Endodermal cell (in vitro differentiated cells): ENCODE measurements around the gene LRIT2. TPM values are rescaled to one million over a fixed set of nuclear protein-coding genes. Genes with fewer than 3 reads are reported as not detected.

Source experiments
- DNase-seq: peaks from one replicate; pipeline ENCODE4 v3.0.0-alpha.2; 2017
- H3K27ac ChIP-seq: 2 replicates; pipeline ENCODE4 v1.5.1; 2013; ENCODE audit warnings: mild to moderate bottlenecking, low read depth, low read length, moderate library complexity
- H3K27me3 ChIP-seq: 2 replicates; pipeline ENCODE4 v1.6.1; 2013; ENCODE audit warnings: mild to moderate bottlenecking, low read length, moderate library complexity; ENCODE audit not compliant: insufficient read depth, control insufficient read depth, poor library complexity, severe bottlenecking
- H3K36me3 ChIP-seq: 2 replicates; pipeline ENCODE4 v1.7.0; 2013; ENCODE audit warnings: mild to moderate bottlenecking, low read length, moderate library complexity; ENCODE audit not compliant: control insufficient read depth, insufficient read depth
- H3K4me1 ChIP-seq: one replicate; pipeline ENCODE4 v1.7.0; 2013; ENCODE audit warnings: low read length; ENCODE audit not compliant: control insufficient read depth, insufficient read depth
- H3K4me3 ChIP-seq: 2 replicates; pipeline ENCODE4 v1.5.1; 2013; ENCODE audit warnings: mild to moderate bottlenecking, low read length, moderate library complexity
- H3K9ac ChIP-seq: 2 replicates; pipeline ENCODE4 v1.6.1; 2013; ENCODE audit warnings: mild to moderate bottlenecking, low read length, moderate library complexity; ENCODE audit not compliant: poor library complexity, severe bottlenecking; ENCODE audit errors: extremely low read depth
- H3K9me3 ChIP-seq: 2 replicates; pipeline ENCODE4 v1.6.1; 2013; ENCODE audit warnings: mild to moderate bottlenecking, low read length, moderate library complexity; ENCODE audit not compliant: control insufficient read depth
- H3K27ac Mint-ChIP-seq: 2 replicates; pipeline ENCODE4 v1.8.0; 2020; ENCODE audit warnings: mixed read lengths
- H3K27me3 Mint-ChIP-seq: 2 replicates; pipeline ENCODE4 v1.8.0; 2021; ENCODE audit warnings: mild to moderate bottlenecking, mixed read lengths; ENCODE audit not compliant: insufficient read depth
- H3K36me3 Mint-ChIP-seq: 2 replicates; pipeline ENCODE4 v1.8.0; 2020; ENCODE audit warnings: low read depth, mixed read lengths
- H3K4me1 Mint-ChIP-seq: 2 replicates; pipeline ENCODE4 v1.8.0; 2020; ENCODE audit warnings: mixed read lengths
- H3K4me3 Mint-ChIP-seq: 2 replicates; pipeline ENCODE4 v1.8.0; 2020; ENCODE audit warnings: mild to moderate bottlenecking, moderate library complexity, mixed read lengths
- H3K9me3 Mint-ChIP-seq: 2 replicates; pipeline ENCODE4 v1.8.0; 2020; ENCODE audit warnings: mild to moderate bottlenecking, mixed read lengths
- WGBS, 2 experiments: methylation state at CpG; one replicate each; pipeline versions ENCODE4 v1.1.5 to v1.1.7; 2013; ENCODE audit warnings: missing lambda C conversion rate in 2 of 2, mixed read lengths in 1 of 2; ENCODE audit not compliant: insufficient coverage in 1 of 2, insufficient read length in 1 of 2; 5-methylcytosine and 5-hydroxymethylcytosine counted together
- total RNA-seq, 2 donors: library from RNA; stranded (reverse); fragmentation: NEBNext Ultra II Directional in 1 of 2; extraction: Animal tissue kit (Norgen Biotek cat#: 25700) in 1 of 2; gene quantifications; 2 replicates in 1 of 2; 3 replicates in 1 of 2; pipeline ENCODE4 v1.2.1, GENCODE V29; 2021
- TF ChIP-seq, protein P1 (sequence below): fragments of 200-600 bp; sonication (generic); conservative IDR thresholded peaks from 2 replicates; pipeline ENCODE4 v1.5.0; 2021; ENCODE audit warnings: antibody characterized with exemption, mild to moderate bottlenecking

The LRIT2 gene
- total RNA-seq, 2 donors from 2014 or later = not detected

- WGBS, 2 experiments = 91% methylated on average over 3 of the region's 3 CpGs; no CpG with 5 or more reads in 1 of the 2 experiments
- H3K36me3 ChIP-seq = no peaks in the 10 kb centered on the region
- H3K4me3 ChIP-seq = no peak overlapping the region
- H3K36me3 Mint-ChIP-seq = no peaks in the 10 kb centered on the region
- no peaks in the 10 kb centered on the region for H3K4me1 ChIP-seq
- no peak overlapping the region for H3K27ac Mint-ChIP-seq
- H3K9me3 Mint-ChIP-seq = peaks cover 19% of the 10 kb centered on the region
- TF ChIP-seq, protein P1, sequence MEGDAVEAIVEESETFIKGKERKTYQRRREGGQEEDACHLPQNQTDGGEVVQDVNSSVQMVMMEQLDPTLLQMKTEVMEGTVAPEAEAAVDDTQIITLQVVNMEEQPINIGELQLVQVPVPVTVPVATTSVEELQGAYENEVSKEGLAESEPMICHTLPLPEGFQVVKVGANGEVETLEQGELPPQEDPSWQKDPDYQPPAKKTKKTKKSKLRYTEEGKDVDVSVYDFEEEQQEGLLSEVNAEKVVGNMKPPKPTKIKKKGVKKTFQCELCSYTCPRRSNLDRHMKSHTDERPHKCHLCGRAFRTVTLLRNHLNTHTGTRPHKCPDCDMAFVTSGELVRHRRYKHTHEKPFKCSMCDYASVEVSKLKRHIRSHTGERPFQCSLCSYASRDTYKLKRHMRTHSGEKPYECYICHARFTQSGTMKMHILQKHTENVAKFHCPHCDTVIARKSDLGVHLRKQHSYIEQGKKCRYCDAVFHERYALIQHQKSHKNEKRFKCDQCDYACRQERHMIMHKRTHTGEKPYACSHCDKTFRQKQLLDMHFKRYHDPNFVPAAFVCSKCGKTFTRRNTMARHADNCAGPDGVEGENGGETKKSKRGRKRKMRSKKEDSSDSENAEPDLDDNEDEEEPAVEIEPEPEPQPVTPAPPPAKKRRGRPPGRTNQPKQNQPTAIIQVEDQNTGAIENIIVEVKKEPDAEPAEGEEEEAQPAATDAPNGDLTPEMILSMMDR = no peak
- no peaks in the 10 kb centered on the region for H3K9me3 ChIP-seq
- H3K27me3 ChIP-seq = no peaks in the 10 kb centered on the region
- peaks cover 2% of the 10 kb centered on the region for H3K27me3 Mint-ChIP-seq
- no peak overlapping the region for H3K9ac ChIP-seq
- no peak for DNase-seq
- no peak overlapping the region for H3K27ac ChIP-seq
- H3K4me1 Mint-ChIP-seq = no peaks in the 10 kb centered on the region
- no peak overlapping the region for H3K4me3 Mint-ChIP-seq
Observed at GRCh38 chr10:84178160-84178609, 47.2 kb downstream of the LRIT2 start.

GRCh38 chr10:84177541-84178141, 47.7 kb downstream of the LRIT2 start:
- Mint-ChIP-seq H3K9me3 (peaks cover 19% of the 10 kb centered on the region), H3K4me3 (no peak overlapping the region), H3K36me3 (no peaks in the 10 kb centered on the region), H3K27me3 (peaks cover 6% of the 10 kb centered on the region), H3K27ac (no peak overlapping the region), H3K4me1 (no peaks in the 10 kb centered on the region)
- H3K4me3 ChIP-seq = no peak overlapping the region
- no peaks in the 10 kb centered on the region for H3K4me1 ChIP-seq
- no peak overlapping the region for H3K9ac ChIP-seq
- H3K36me3 ChIP-seq = no peaks in the 10 kb centered on the region
- H3K9me3 ChIP-seq = no peaks in the 10 kb centered on the region
- TF ChIP-seq, protein P1 = no peak
- no peaks in the 10 kb centered on the region for H3K27me3 ChIP-seq
- WGBS, 2 experiments = 88 to 92% methylated on average over 3 to 7 of the region's 8 CpGs
- DNase-seq = peak; percentile 49
- no peak overlapping the region for H3K27ac ChIP-seq

GRCh38 chr10:84176836-84177474, 48.4 kb downstream of the LRIT2 start:
- Histone ChIP-seq H3K4me1 (no peaks in the 10 kb centered on the region), H3K27ac (no peak overlapping the region), H3K4me3 (no peak overlapping the region), H3K9ac (no peak overlapping the region), H3K9me3 (no peaks in the 10 kb centered on the region), H3K27me3 (no peaks in the 10 kb centered on the region), H3K36me3 (no peaks in the 10 kb centered on the region)
- TF ChIP-seq, protein P1 = no peak
- Mint-ChIP-seq H3K36me3 (no peaks in the 10 kb centered on the region), H3K4me1 (no peaks in the 10 kb centered on the region), H3K27me3 (peaks cover 7% of the 10 kb centered on the region), H3K4me3 (no peak overlapping the region), H3K27ac (no peak overlapping the region), H3K9me3 (peaks cover 17% of the 10 kb centered on the region)
- 88% methylated on average over 4 of the region's 4 CpGs; no CpG with 5 or more reads in 1 of the 2 experiments for WGBS, 2 experiments
- DNase-seq = no peak
